ENCODE measurements around the gene WDR72. TPM values are rescaled to one million over a fixed set of nuclear protein-coding genes. Genes with fewer than 3 reads are reported as not detected.
"Not testable (repeated sequence)": the region's sequence is repeated elsewhere in the genome, so short reads cannot be mapped to it uniquely, and the experiment has no call there.

WDR72 gene
- total RNA-seq, 1 donor from 2014 or later = 2.0 TPM

GRCh38 chr15:53695365-53695764 is 64.1 kb downstream of the WDR72 start:
- Mint-ChIP-seq H3K4me1 (ENCODE audit: unreplicated experiment) (peaks cover 7% of the 10 kb centered on the region), H3K9me3 (no peaks in the 10 kb centered on the region), H3K4me3 (no peak overlapping the region), H3K27me3 (no peaks in the 10 kb centered on the region), H3K27ac (no peak overlapping the region), H3K36me3 (no peaks in the 10 kb centered on the region)
- TF ChIP-seq CTCF (conservative IDR thresholded peaks at IDR 0.05) = no peak
- DNase-seq (ENCODE audit: extremely low spot score, unreplicated experiment) = no peak

- H3K4me1 Mint-ChIP-seq (ENCODE audit: unreplicated experiment) = peaks cover 7% of the 10 kb centered on the region
- TF ChIP-seq CTCF (conservative IDR thresholded peaks at IDR 0.05) = no peak
- H3K27ac Mint-ChIP-seq = no peak overlapping the region
- H3K4me3 Mint-ChIP-seq = no peak overlapping the region
- no peaks in the 10 kb centered on the region for H3K27me3 Mint-ChIP-seq
- no peaks in the 10 kb centered on the region for H3K36me3 Mint-ChIP-seq
- H3K9me3 Mint-ChIP-seq = no peaks in the 10 kb centered on the region
- DNase-seq (ENCODE audit: extremely low spot score, unreplicated experiment) = no peak
Observed at GRCh38 chr15:53694476-53694874, 65.0 kb downstream of the WDR72 start.

- no peaks in the 10 kb centered on the region for H3K27me3 Mint-ChIP-seq
- TF ChIP-seq CTCF (conservative IDR thresholded peaks at IDR 0.05) = no peak
- H3K27ac Mint-ChIP-seq = no peak overlapping the region
- H3K9me3 Mint-ChIP-seq = no peaks in the 10 kb centered on the region
- no peaks in the 10 kb centered on the region for H3K36me3 Mint-ChIP-seq
- H3K4me1 Mint-ChIP-seq (ENCODE audit: unreplicated experiment) = peaks cover 7% of the 10 kb centered on the region
- no peak for DNase-seq (ENCODE audit: extremely low spot score, unreplicated experiment)
- H3K4me3 Mint-ChIP-seq = no peak overlapping the region
Observed at GRCh38 chr15:53693729-53694475, 65.6 kb downstream of the WDR72 start.

GRCh38 chr15:53684162-53684561 is 75.3 kb downstream of the WDR72 start:
- not testable (repeated sequence) for H3K4me1 Mint-ChIP-seq (ENCODE audit: unreplicated experiment); H3K36me3 Mint-ChIP-seq; DNase-seq (ENCODE audit: extremely low spot score, unreplicated experiment); H3K27me3 Mint-ChIP-seq; H3K27ac Mint-ChIP-seq; H3K9me3 Mint-ChIP-seq; H3K4me3 Mint-ChIP-seq

- DNase-seq (ENCODE audit: extremely low spot score, unreplicated experiment) = no peak
- no peak for TF ChIP-seq CTCF (conservative IDR thresholded peaks at IDR 0.05)
- H3K9me3 Mint-ChIP-seq = no peaks in the 10 kb centered on the region
- H3K4me1 Mint-ChIP-seq (ENCODE audit: unreplicated experiment) = no peaks in the 10 kb centered on the region
- no peaks in the 10 kb centered on the region for H3K27me3 Mint-ChIP-seq
- no peak overlapping the region for H3K4me3 Mint-ChIP-seq
- H3K36me3 Mint-ChIP-seq = no peaks in the 10 kb centered on the region
- H3K27ac Mint-ChIP-seq = no peak overlapping the region
Observed at GRCh38 chr15:53681056-53681455, 78.4 kb downstream of the WDR72 start.

GRCh38 chr15:53675832-53676231 is 83.6 kb downstream of the WDR72 start:
- Mint-ChIP-seq H3K9me3 (no peaks in the 10 kb centered on the region), H3K36me3 (no peaks in the 10 kb centered on the region), H3K4me3 (no peak overlapping the region), H3K27ac (no peak overlapping the region), H3K4me1 (ENCODE audit: unreplicated experiment) (no peaks in the 10 kb centered on the region), H3K27me3 (peaks cover 7% of the 10 kb centered on the region)
- no peak for DNase-seq (ENCODE audit: extremely low spot score, unreplicated experiment)
- no peak for TF ChIP-seq CTCF (conservative IDR thresholded peaks at IDR 0.05)
